Gastrocnemius medialis (tissue), 4 donors: ENCODE measurements around the gene IDI1.

Experiments
- POLR2A ChIP-seq, 2 donors: fragments of 450-650 bp; IDR thresholded peaks; one replicate each; pipeline ENCODE4 v1.6.1; 2017; ENCODE audit warnings: antibody characterized with exemption in 2 of 2, mild to moderate bottlenecking in 2 of 2, moderate library complexity in 2 of 2
- TF ChIP-seq, protein P1 (sequence below), 5 experiments: fragments of 450-650 bp in 3 of 5; fragments of 200-600 bp in 2 of 5; sonication (generic) in 2 of 5; IDR thresholded peaks in 4 of 5; conservative IDR thresholded peaks in 1 of 5; 1 replicate in 4 of 5; 2 replicates in 1 of 5; pipeline ENCODE4 v1.5.1; 2016 to 2019; ENCODE audit warnings: antibody characterized with exemption in 5 of 5, mild to moderate bottlenecking in 3 of 5, moderate library complexity in 3 of 5

DNA sequence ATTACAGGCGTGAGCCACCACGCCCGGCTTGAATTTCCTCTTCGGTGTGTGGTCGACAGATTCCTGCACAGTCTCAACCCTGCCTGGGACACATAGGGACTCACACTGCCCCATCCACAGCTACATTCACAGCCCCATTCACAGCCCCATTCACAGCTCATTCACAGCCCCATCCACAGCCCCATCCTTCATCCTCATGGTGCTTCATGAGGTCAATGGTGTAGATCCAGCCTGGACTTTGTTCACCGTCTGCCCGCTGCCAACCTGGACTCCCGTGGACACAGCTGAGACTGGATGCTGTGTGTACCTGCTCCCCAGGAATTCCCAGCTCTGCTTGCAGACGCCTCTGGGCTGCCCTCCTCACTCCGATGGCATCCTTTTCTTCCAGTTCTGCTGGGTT is 28.5 kb downstream of the IDI1 start:
- TF ChIP-seq POLR2A (IDR thresholded peaks at IDR 0.05) = no peak
- TF ChIP-seq, protein P1, sequence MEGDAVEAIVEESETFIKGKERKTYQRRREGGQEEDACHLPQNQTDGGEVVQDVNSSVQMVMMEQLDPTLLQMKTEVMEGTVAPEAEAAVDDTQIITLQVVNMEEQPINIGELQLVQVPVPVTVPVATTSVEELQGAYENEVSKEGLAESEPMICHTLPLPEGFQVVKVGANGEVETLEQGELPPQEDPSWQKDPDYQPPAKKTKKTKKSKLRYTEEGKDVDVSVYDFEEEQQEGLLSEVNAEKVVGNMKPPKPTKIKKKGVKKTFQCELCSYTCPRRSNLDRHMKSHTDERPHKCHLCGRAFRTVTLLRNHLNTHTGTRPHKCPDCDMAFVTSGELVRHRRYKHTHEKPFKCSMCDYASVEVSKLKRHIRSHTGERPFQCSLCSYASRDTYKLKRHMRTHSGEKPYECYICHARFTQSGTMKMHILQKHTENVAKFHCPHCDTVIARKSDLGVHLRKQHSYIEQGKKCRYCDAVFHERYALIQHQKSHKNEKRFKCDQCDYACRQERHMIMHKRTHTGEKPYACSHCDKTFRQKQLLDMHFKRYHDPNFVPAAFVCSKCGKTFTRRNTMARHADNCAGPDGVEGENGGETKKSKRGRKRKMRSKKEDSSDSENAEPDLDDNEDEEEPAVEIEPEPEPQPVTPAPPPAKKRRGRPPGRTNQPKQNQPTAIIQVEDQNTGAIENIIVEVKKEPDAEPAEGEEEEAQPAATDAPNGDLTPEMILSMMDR (IDR thresholded peaks at IDR 0.05 in 4 of 5, conservative IDR thresholded peaks at IDR 0.05 in 1 of 5) = no peak
